GM23338 (cell line): ENCODE results near the gene DHRS7C. TPM values are rescaled to one million over a fixed set of nuclear protein-coding genes. Genes with fewer than 3 reads are reported as not detected.

Experiments
- ATAC-seq: fragments of 200-7000 bp; cut with Tn5 transposase; 3 replicates; pipeline ENCODE4 v1.9.1; 2020
- DNase-seq: peaks from one replicate; pipeline ENCODE4 v3.0.0-alpha.2; 2015; ENCODE audit warnings: low spot score
- H2AFZ ChIP-seq: fragments of 200-600 bp; sonication (generic); 2 replicates; pipeline ENCODE4 v1.8.0; 2016; ENCODE audit warnings: antibody characterized with exemption, mild to moderate bottlenecking, moderate library complexity
- H3F3A ChIP-seq: fragments of 200-600 bp; sonication (generic); replicated peaks from 2 replicates; pipeline ENCODE4 v1.8.0; 2017; ENCODE audit warnings: antibody characterized with exemption, mixed run types, low read depth
- H3K27ac ChIP-seq: fragments of 200-600 bp; sonication (generic); 2 replicates; pipeline ENCODE4 v1.6.1; 2016; ENCODE audit warnings: low read depth
- H3K27me3 ChIP-seq: fragments of 200-600 bp; sonication (generic); 2 replicates; pipeline ENCODE4 v1.8.0; 2016; ENCODE audit warnings: mild to moderate bottlenecking, mixed run types, moderate library complexity; ENCODE audit not compliant: insufficient read depth
- H3K36me3 ChIP-seq: fragments of 200-600 bp; sonication (generic); 2 replicates; pipeline ENCODE4 v1.8.0; 2016; ENCODE audit warnings: mild to moderate bottlenecking; ENCODE audit not compliant: insufficient read depth
- H3K4me1 ChIP-seq: fragments of 200-600 bp; sonication (generic); 2 replicates; pipeline ENCODE4 v1.8.0; 2016; ENCODE audit warnings: mild to moderate bottlenecking, moderate library complexity; ENCODE audit not compliant: insufficient read depth
- H3K4me2 ChIP-seq: fragments of 200-600 bp; sonication (generic); 2 replicates; pipeline ENCODE4 v1.7.1; 2017; ENCODE audit warnings: mixed run types
- H3K4me3 ChIP-seq: fragments of 200-600 bp; sonication (generic); 2 replicates; pipeline ENCODE4 v1.6.1; 2016; ENCODE audit warnings: mixed run types
- H3K79me2 ChIP-seq: fragments of 200-600 bp; sonication (generic); replicated peaks from 2 replicates; pipeline ENCODE4 v1.8.0; 2017; ENCODE audit warnings: mild to moderate bottlenecking; ENCODE audit not compliant: insufficient read depth
- H3K9me2 ChIP-seq: fragments of 200-600 bp; sonication (generic); 2 replicates; pipeline ENCODE4 v1.8.0; 2017; ENCODE audit not compliant: insufficient read depth
- H4K20me1 ChIP-seq: fragments of 200-600 bp; sonication (generic); replicated peaks from 2 replicates; pipeline ENCODE4 v1.8.0; 2017; ENCODE audit warnings: mild to moderate bottlenecking; ENCODE audit not compliant: insufficient read depth
- H3K27ac Mint-ChIP-seq: 2 replicates; pipeline ENCODE4 v1.8.0; 2020; ENCODE audit warnings: inconsistent platforms, mild to moderate bottlenecking, moderate library complexity, mixed read lengths
- H3K27me3 Mint-ChIP-seq: 3 replicates; pipeline ENCODE4 v1.8.0; 2022; ENCODE audit warnings: low read depth, mild to moderate bottlenecking, moderate library complexity, mixed read lengths, inconsistent platforms; ENCODE audit not compliant: insufficient read depth, poor library complexity
- H3K36me3 Mint-ChIP-seq: 3 replicates; pipeline ENCODE4 v1.8.0; 2021; ENCODE audit warnings: low read depth, mild to moderate bottlenecking, inconsistent platforms, moderate library complexity, mixed read lengths
- H3K4me1 Mint-ChIP-seq: 3 replicates; pipeline ENCODE4 v1.8.0; 2020; ENCODE audit warnings: mild to moderate bottlenecking, inconsistent platforms, mixed read lengths
- H3K4me3 Mint-ChIP-seq: 3 replicates; pipeline ENCODE4 v1.8.0; 2021; ENCODE audit warnings: moderate library complexity, mild to moderate bottlenecking, inconsistent platforms, mixed read lengths
- H3K9me3 Mint-ChIP-seq: 3 replicates; pipeline ENCODE4 v1.8.0; 2020; ENCODE audit warnings: moderate library complexity, mild to moderate bottlenecking, inconsistent platforms, mixed read lengths
- CREB1 ChIP-seq: fragments of 250-450 bp; sonication (Bioruptor Pico); IDR thresholded peaks from 2 replicates; pipeline ENCODE4 v1.5.0; 2020; ENCODE audit warnings: low read depth, mild to moderate bottlenecking, moderate library complexity
- EZH2 ChIP-seq: fragments of 200-600 bp; sonication (generic); IDR thresholded peaks from one replicate; pipeline ENCODE4 v1.8.0; 2017; ENCODE audit warnings: antibody characterized with exemption, mild to moderate bottlenecking, low read depth; ENCODE audit not compliant: unreplicated experiment
- EZH2phosphoT487 ChIP-seq: fragments of 200-600 bp; sonication (generic); IDR thresholded peaks from one replicate; pipeline ENCODE4 v1.8.1; 2018; ENCODE audit warnings: antibody characterized with exemption; ENCODE audit not compliant: unreplicated experiment
- JUNB ChIP-seq: IDR thresholded peaks from one replicate; pipeline ENCODE4 v1.6.1; 2016; ENCODE audit warnings: antibody characterized with exemption; ENCODE audit not compliant: unreplicated experiment
- NANOG ChIP-seq: IDR thresholded peaks from 2 replicates; pipeline ENCODE4 v1.6.1; 2016; ENCODE audit warnings: antibody characterized with exemption, borderline replicate concordance
- POLR2AphosphoS5 ChIP-seq: IDR thresholded peaks from 2 replicates; pipeline ENCODE4 v1.6.1; 2016; ENCODE audit warnings: antibody characterized with exemption, low read depth
- STAT1 ChIP-seq: IDR thresholded peaks from one replicate; pipeline ENCODE4 v1.6.1; 2016; ENCODE audit warnings: antibody characterized with exemption; ENCODE audit not compliant: unreplicated experiment
- ZNF114 ChIP-seq: fragments of 250-450 bp; sonication (Bioruptor Pico); IDR thresholded peaks from 2 replicates; pipeline ENCODE4 v1.5.0; 2020; ENCODE audit warnings: mild to moderate bottlenecking, moderate library complexity
- ZNF331 ChIP-seq: fragments of 250-450 bp; sonication (Bioruptor Pico); IDR thresholded peaks from 2 replicates; pipeline ENCODE4 v1.5.0; 2020; ENCODE audit warnings: low read depth, mild to moderate bottlenecking, moderate library complexity
- polyA plus RNA-seq: library from polyadenylated mRNA; unstranded; fragments of >200 nt; fragmentation: Nextera tagmentation; extraction: Ambion mirVana; gene quantifications from 2 replicates; pipeline ENCODE4 v1.2.1, GENCODE V29; 2016
- total RNA-seq: library from RNA; depleted of rRNA; stranded (reverse); fragments of >200 nt; shearing (Covaris generic); gene quantifications from 2 replicates; pipeline ENCODE4 v1.2.3, GENCODE V29; 2014
- TF ChIP-seq, protein P1 (sequence below): IDR thresholded peaks from one replicate; pipeline ENCODE4 v1.6.1; 2018; ENCODE audit warnings: antibody characterized with exemption; ENCODE audit not compliant: unreplicated experiment
- TF ChIP-seq, protein P2 (sequence below): IDR thresholded peaks from 2 replicates; pipeline ENCODE4 v1.6.1; 2016; ENCODE audit warnings: antibody characterized with exemption
- TF ChIP-seq, protein P3 (sequence below): fragments of 250-450 bp; sonication (Bioruptor Pico); IDR thresholded peaks from 2 replicates; pipeline ENCODE4 v1.5.0; 2020; ENCODE audit warnings: mild to moderate bottlenecking, moderate library complexity
- TF ChIP-seq, protein P4 (sequence below), 2 experiments: fragments of 200-600 bp in 1 of 2; sonication (generic) in 1 of 2; conservative IDR thresholded peaks; 2 replicates each; pipeline versions ENCODE4 v1.5.1 to v1.6.1; 2016 to 2017; ENCODE audit warnings: antibody characterized with exemption in 2 of 2, low read depth in 2 of 2, mild to moderate bottlenecking in 2 of 2, moderate library complexity in 1 of 2

DHRS7C gene
- total and polyA plus RNA-seq, 2 experiments from 2014 or later: not detected

DNA sequence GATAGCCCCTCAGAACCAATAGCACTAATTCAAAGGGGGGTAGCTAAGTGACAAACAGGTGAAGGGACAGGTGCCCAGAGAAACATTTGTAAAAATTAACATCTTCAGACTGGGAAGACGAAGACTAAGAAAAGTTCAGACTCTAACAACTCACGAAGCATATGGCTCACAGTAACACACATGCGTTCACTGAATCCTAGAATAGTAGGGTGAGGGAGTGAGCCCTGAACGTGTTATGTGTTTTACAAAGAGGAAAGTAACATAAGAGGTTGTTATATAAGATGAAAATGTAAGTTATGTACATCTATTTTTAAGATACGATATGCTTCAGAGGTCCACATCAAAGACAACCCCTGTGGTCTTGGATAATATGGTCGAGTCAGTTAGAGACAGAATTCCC lies 15.3 kb upstream of the DHRS7C start:
- peaks cover 4% of the 10 kb centered on the region for H3K9me3 Mint-ChIP-seq
- Histone ChIP-seq H4K20me1 (no peaks in the 10 kb centered on the region), H3K9me2 (0 out of 2 replicates have a peak, but pooled peaks cover 6% of the 10 kb centered on the region), H2AFZ (no peak overlapping the region), H3K4me3 (no peak overlapping the region), H3K79me2 (no peaks in the 10 kb centered on the region), H3K27ac (no peak overlapping the region), H3K4me2 (no peak overlapping the region), H3K27me3 (no peaks in the 10 kb centered on the region), H3F3A (no peaks in the 10 kb centered on the region), H3K36me3 (no peaks in the 10 kb centered on the region), H3K4me1 (no peaks in the 10 kb centered on the region)
- DNase-seq (no peak), ATAC-seq (no peak)
- TF ChIP-seq NANOG (no peak), ZNF331 (CRISPR knock-in tag) (no peak), STAT1 (no peak), POLR2AphosphoS5 (no peak), CREB1 (CRISPR knock-in tag) (no peak), EZH2phosphoT487 (no peak), EZH2 (no peak), JUNB (no peak), ZNF114 (no peak)
- TF ChIP-seq, protein P1, sequence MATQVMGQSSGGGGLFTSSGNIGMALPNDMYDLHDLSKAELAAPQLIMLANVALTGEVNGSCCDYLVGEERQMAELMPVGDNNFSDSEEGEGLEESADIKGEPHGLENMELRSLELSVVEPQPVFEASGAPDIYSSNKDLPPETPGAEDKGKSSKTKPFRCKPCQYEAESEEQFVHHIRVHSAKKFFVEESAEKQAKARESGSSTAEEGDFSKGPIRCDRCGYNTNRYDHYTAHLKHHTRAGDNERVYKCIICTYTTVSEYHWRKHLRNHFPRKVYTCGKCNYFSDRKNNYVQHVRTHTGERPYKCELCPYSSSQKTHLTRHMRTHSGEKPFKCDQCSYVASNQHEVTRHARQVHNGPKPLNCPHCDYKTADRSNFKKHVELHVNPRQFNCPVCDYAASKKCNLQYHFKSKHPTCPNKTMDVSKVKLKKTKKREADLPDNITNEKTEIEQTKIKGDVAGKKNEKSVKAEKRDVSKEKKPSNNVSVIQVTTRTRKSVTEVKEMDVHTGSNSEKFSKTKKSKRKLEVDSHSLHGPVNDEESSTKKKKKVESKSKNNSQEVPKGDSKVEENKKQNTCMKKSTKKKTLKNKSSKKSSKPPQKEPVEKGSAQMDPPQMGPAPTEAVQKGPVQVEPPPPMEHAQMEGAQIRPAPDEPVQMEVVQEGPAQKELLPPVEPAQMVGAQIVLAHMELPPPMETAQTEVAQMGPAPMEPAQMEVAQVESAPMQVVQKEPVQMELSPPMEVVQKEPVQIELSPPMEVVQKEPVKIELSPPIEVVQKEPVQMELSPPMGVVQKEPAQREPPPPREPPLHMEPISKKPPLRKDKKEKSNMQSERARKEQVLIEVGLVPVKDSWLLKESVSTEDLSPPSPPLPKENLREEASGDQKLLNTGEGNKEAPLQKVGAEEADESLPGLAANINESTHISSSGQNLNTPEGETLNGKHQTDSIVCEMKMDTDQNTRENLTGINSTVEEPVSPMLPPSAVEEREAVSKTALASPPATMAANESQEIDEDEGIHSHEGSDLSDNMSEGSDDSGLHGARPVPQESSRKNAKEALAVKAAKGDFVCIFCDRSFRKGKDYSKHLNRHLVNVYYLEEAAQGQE: no peak
- TF ChIP-seq, protein P2, sequence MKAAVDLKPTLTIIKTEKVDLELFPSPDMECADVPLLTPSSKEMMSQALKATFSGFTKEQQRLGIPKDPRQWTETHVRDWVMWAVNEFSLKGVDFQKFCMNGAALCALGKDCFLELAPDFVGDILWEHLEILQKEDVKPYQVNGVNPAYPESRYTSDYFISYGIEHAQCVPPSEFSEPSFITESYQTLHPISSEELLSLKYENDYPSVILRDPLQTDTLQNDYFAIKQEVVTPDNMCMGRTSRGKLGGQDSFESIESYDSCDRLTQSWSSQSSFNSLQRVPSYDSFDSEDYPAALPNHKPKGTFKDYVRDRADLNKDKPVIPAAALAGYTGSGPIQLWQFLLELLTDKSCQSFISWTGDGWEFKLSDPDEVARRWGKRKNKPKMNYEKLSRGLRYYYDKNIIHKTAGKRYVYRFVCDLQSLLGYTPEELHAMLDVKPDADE: no peak
- TF ChIP-seq, protein P3, sequence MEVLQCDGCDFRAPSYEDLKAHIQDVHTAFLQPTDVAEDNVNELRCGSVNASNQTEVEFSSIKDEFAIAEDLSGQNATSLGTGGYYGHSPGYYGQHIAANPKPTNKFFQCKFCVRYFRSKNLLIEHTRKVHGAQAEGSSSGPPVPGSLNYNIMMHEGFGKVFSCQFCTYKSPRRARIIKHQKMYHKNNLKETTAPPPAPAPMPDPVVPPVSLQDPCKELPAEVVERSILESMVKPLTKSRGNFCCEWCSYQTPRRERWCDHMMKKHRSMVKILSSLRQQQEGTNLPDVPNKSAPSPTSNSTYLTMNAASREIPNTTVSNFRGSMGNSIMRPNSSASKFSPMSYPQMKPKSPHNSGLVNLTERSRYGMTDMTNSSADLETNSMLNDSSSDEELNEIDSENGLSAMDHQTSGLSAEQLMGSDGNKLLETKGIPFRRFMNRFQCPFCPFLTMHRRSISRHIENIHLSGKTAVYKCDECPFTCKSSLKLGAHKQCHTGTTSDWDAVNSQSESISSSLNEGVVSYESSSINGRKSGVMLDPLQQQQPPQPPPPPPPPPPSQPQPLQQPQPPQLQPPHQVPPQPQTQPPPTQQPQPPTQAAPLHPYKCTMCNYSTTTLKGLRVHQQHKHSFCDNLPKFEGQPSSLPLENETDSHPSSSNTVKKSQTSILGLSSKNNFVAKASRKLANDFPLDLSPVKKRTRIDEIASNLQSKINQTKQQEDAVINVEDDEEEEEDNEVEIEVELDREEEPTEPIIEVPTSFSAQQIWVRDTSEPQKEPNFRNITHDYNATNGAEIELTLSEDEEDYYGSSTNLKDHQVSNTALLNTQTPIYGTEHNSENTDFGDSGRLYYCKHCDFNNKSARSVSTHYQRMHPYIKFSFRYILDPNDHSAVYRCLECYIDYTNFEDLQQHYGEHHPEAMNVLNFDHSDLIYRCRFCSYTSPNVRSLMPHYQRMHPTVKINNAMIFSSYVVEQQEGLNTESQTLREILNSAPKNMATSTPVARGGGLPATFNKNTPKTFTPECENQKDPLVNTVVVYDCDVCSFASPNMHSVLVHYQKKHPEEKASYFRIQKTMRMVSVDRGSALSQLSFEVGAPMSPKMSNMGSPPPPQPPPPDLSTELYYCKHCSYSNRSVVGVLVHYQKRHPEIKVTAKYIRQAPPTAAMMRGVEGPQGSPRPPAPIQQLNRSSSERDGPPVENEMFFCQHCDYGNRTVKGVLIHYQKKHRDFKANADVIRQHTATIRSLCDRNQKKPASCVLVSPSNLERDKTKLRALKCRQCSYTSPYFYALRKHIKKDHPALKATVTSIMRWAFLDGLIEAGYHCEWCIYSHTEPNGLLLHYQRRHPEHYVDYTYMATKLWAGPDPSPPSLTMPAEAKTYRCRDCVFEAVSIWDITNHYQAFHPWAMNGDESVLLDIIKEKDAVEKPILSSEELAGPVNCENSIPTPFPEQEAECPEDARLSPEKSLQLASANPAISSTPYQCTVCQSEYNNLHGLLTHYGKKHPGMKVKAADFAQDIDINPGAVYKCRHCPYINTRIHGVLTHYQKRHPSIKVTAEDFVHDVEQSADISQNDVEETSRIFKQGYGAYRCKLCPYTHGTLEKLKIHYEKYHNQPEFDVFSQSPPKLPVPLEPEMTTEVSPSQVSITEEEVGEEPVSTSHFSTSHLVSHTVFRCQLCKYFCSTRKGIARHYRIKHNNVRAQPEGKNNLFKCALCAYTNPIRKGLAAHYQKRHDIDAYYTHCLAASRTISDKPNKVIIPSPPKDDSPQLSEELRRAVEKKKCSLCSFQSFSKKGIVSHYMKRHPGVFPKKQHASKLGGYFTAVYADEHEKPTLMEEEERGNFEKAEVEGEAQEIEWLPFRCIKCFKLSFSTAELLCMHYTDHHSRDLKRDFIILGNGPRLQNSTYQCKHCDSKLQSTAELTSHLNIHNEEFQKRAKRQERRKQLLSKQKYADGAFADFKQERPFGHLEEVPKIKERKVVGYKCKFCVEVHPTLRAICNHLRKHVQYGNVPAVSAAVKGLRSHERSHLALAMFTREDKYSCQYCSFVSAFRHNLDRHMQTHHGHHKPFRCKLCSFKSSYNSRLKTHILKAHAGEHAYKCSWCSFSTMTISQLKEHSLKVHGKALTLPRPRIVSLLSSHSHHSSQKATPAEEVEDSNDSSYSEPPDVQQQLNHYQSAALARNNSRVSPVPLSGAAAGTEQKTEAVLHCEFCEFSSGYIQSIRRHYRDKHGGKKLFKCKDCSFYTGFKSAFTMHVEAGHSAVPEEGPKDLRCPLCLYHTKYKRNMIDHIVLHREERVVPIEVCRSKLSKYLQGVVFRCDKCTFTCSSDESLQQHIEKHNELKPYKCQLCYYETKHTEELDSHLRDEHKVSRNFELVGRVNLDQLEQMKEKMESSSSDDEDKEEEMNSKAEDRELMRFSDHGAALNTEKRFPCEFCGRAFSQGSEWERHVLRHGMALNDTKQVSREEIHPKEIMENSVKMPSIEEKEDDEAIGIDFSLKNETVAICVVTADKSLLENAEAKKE (CRISPR knock-in tag): no peak
- TF ChIP-seq, protein P4, sequence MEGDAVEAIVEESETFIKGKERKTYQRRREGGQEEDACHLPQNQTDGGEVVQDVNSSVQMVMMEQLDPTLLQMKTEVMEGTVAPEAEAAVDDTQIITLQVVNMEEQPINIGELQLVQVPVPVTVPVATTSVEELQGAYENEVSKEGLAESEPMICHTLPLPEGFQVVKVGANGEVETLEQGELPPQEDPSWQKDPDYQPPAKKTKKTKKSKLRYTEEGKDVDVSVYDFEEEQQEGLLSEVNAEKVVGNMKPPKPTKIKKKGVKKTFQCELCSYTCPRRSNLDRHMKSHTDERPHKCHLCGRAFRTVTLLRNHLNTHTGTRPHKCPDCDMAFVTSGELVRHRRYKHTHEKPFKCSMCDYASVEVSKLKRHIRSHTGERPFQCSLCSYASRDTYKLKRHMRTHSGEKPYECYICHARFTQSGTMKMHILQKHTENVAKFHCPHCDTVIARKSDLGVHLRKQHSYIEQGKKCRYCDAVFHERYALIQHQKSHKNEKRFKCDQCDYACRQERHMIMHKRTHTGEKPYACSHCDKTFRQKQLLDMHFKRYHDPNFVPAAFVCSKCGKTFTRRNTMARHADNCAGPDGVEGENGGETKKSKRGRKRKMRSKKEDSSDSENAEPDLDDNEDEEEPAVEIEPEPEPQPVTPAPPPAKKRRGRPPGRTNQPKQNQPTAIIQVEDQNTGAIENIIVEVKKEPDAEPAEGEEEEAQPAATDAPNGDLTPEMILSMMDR (conservative IDR thresholded peaks at IDR 0.05; ENCODE audit: low read depth in 2 of 2): no peak
- H3K36me3 Mint-ChIP-seq: no peaks in the 10 kb centered on the region
- no peaks in the 10 kb centered on the region for H3K27me3 Mint-ChIP-seq
- H3K4me3 Mint-ChIP-seq: no peak overlapping the region
- no peak overlapping the region for H3K27ac Mint-ChIP-seq
- H3K4me1 Mint-ChIP-seq: no peaks in the 10 kb centered on the region
